Muscle of leg (tissue), 11 donors: ENCODE measurements around the gene NELFE. TPM values are rescaled to one million over a fixed set of nuclear protein-coding genes. Genes with fewer than 3 reads are reported as not detected.
"Not testable (repeated sequence)": the region's sequence is repeated elsewhere in the genome, so short reads cannot be mapped to it uniquely, and the experiment has no call there.

Source experiments
- DNase-seq: peaks from one replicate; pipeline ENCODE4 v3.0.0; 2013
- H3K27ac ChIP-seq: one replicate; pipeline ENCODE4 v1.5.1; 2013; ENCODE audit warnings: mild to moderate bottlenecking, low read length, control low read depth
- H3K27me3 ChIP-seq: one replicate; pipeline ENCODE4 v1.6.1; 2013; ENCODE audit warnings: low read length; ENCODE audit not compliant: control insufficient read depth, insufficient read depth
- H3K36me3 ChIP-seq: one replicate; pipeline ENCODE4 v1.6.1; 2013; ENCODE audit warnings: low read length; ENCODE audit not compliant: control insufficient read depth, insufficient read depth
- H3K4me1 ChIP-seq: one replicate; pipeline ENCODE4 v1.6.1; 2013; ENCODE audit warnings: low read length; ENCODE audit not compliant: control insufficient read depth, insufficient read depth
- H3K4me3 ChIP-seq: one replicate; pipeline ENCODE4 v1.5.1; 2013; ENCODE audit warnings: low read length, control low read depth
- H3K9me3 ChIP-seq: replicated peaks from 2 replicates; pipeline ENCODE4 v1.6.1; 2013; ENCODE audit warnings: low read depth, low read length; ENCODE audit not compliant: control insufficient read depth
- WGBS: methylation state at CpG from one replicate; pipeline ENCODE4 v1.1.5; 2013; ENCODE audit warnings: missing lambda C conversion rate; ENCODE audit not compliant: insufficient coverage; 5-methylcytosine and 5-hydroxymethylcytosine counted together
- polyA plus RNA-seq, 8 donors: library from polyadenylated mRNA; unstranded; fragments of 120-200 nt; gene quantifications; one replicate each; pipeline versions ENCODE4 v1.2.1 to v1.2.3, GENCODE V29; 2013; ENCODE audit warnings: inconsistent platforms in 1 of 8, low replicate concordance in 1 of 8; ENCODE audit not compliant: insufficient read length in 8 of 8, insufficient read depth in 1 of 8
- total RNA-seq: library from RNA; stranded (reverse); fragments of 120-200 nt; gene quantifications from one replicate; pipeline ENCODE4 v1.2.4, GENCODE V29; 2013

NELFE gene
- total and polyA plus RNA-seq, 9 donors = 48.9 to 72.6 (median 68.7) TPM

DNA sequence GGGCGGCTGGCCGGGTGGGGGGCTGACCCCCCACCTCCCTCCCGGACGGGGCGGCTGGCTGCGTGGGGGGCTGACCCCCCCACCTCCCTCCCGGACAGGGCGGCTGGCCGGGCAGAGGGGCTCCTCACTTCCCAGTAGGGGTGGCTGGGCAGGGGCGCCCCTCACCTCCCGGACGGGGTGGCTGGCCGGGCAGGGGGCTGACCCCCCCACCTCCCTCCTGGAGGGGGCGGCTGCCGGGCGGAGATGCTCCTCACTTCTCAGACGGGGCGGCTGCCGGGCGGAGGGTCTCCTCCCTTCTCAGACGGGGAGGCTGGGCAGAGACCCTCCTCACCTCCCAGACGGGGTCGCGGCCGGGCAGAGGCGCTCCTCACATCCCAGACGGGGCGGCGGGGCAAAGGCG, 17.3 kb upstream of the NELFE start:
- not testable (repeated sequence) for DNase-seq, H3K4me3 ChIP-seq, H3K27ac ChIP-seq, H3K27me3 ChIP-seq, H3K9me3 ChIP-seq
- Histone ChIP-seq H3K36me3 (peaks cover 14% of the 10 kb centered on the region), H3K4me1 (peaks cover 14% of the 10 kb centered on the region)
- WGBS = 100% methylated on average over 3 of the region's 30 CpGs

GRCh38 chr6:31972709-31973350, 14.1 kb upstream of the NELFE start:
- Histone ChIP-seq H3K27me3 (no peaks in the 10 kb centered on the region), H3K4me3 (peak overlapping the region; percentile 86), H3K27ac (peak overlapping the region; percentile 99), H3K9me3 (no peaks in the 10 kb centered on the region), H3K4me1 (peaks cover 21% of the 10 kb centered on the region), H3K36me3 (peaks cover 29% of the 10 kb centered on the region)
- 7% methylated on average over 17 of the region's 19 CpGs for WGBS
- peak; percentile 66 for DNase-seq

- WGBS = under 1% methylated on average over 59 of the region's 62 CpGs
- H3K9me3 ChIP-seq = no peaks in the 10 kb centered on the region
- H3K36me3 ChIP-seq = peaks cover 35% of the 10 kb centered on the region
- H3K4me1 ChIP-seq = peaks cover 21% of the 10 kb centered on the region
- H3K27ac ChIP-seq = peak within 1 kb of the TSS; percentile 99
- H3K4me3 ChIP-seq = peak within 1 kb of the TSS; percentile 86
- no peaks in the 10 kb centered on the region for H3K27me3 ChIP-seq
- peak; percentile 98 for DNase-seq
These were observed 13.4 kb upstream of the NELFE start, which contains the start of gene DXO for GRCh38 chr6:31971993-31972708. Gene DXO (minus strand): TSS chr6:31972138. CDS start chr6:31971675, 463 bp downstream.

- H3K9me3 ChIP-seq = no peaks in the 10 kb centered on the region
- peaks cover 43% of the 10 kb centered on the region for H3K36me3 ChIP-seq
- WGBS = 21% methylated on average over 16 of the region's 29 CpGs
- H3K4me1 ChIP-seq = peaks cover 21% of the 10 kb centered on the region
- peak overlapping the region; percentile 99 for H3K27ac ChIP-seq
- H3K27me3 ChIP-seq = no peaks in the 10 kb centered on the region
- DNase-seq = no peak
- peak overlapping the region; percentile 86 for H3K4me3 ChIP-seq
These were observed 12.7 kb upstream of the NELFE start for GRCh38 chr6:31971279-31971992.

DNA sequence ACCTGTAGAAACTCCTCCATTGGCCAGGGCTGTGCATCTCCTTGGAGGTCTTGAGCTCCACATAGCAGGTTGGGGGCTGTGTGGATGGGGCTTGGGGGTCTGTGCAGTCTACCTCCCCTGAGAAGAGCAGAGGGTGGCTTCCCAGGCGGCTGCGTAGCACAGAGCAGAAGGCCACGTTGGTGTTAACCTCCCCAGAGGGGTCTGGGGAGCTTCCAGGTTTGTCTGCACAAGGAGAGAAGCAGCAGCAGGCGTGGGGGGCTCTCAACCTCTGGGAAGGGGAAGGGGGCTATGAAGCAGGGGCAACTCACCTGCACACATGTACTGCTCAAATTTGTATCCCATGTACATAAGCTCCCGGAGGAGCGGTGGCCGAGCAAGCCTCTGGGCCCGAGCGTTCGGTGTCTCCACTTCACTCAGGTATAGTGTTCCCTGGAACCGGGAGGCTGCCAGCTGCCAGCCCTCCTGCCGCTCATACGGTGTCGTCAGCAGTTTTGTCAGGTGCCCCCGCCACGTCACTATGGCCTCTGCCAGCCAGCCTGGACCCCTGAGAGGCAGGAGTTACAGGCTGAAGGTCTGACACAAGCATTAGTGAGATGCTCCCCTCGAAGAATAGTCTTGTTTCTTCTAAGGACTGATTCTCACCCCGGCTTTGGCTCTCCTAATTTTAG, 12.0 kb upstream of the NELFE start:
- peak overlapping the region; percentile 86 for H3K4me3 ChIP-seq
- 76% methylated on average over 16 of the region's 18 CpGs for WGBS
- no peak for DNase-seq
- H3K27ac ChIP-seq = peak overlapping the region; percentile 99
- no peaks in the 10 kb centered on the region for H3K27me3 ChIP-seq
- H3K4me1 ChIP-seq = peaks cover 21% of the 10 kb centered on the region
- peaks cover 48% of the 10 kb centered on the region for H3K36me3 ChIP-seq
- H3K9me3 ChIP-seq = no peaks in the 10 kb centered on the region

DNA sequence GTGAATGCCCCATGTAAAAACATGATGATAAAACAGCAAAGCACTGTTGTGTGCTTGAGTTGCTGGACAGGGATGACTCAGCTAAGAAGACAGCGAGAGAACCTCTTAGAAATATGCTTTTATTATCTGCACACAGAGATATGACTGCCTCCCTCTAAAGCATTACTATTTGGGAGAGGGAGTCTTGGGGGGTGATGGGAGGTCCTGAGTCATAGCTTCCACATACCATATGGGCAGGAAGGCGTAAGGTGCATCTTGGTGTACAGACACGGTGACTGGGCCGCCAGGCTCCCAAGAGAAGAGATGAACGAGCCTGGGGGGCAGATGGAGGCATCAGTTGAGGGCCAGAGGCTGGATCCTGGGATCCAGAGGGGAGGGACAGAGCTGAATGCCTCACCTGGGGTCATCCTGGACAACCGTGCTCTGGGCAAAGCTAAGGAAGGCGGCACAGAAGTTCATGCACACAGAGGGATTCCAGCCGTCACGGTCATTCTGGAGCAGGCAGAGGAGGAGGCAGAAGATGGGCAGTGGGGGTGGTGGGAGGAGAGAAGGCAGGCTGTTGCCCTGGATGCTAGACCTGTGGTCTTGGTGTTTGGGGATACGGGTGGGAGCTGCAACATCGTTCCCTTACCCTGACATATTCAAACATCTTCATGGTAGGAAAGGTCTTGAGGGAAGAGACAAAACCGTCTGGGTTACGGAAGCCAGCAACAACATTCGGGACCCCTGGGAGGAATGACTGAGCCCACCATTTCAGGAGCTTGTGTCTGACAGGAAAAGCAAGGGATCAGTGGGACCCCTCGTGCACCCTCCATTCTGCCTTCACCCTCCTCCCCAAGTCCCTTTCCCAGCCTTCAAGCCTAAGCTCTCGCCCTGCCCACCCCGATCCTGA, 11.2 kb upstream of the NELFE start:
- no peak for DNase-seq
- no peak overlapping the region for H3K27ac ChIP-seq
- no peaks in the 10 kb centered on the region for H3K9me3 ChIP-seq
- no peaks in the 10 kb centered on the region for H3K27me3 ChIP-seq
- H3K4me3 ChIP-seq = no peak overlapping the region
- WGBS = 67% methylated on average over 6 of the region's 17 CpGs
- H3K4me1 ChIP-seq = peaks cover 21% of the 10 kb centered on the region
- H3K36me3 ChIP-seq = peaks cover 54% of the 10 kb centered on the region

DNA sequence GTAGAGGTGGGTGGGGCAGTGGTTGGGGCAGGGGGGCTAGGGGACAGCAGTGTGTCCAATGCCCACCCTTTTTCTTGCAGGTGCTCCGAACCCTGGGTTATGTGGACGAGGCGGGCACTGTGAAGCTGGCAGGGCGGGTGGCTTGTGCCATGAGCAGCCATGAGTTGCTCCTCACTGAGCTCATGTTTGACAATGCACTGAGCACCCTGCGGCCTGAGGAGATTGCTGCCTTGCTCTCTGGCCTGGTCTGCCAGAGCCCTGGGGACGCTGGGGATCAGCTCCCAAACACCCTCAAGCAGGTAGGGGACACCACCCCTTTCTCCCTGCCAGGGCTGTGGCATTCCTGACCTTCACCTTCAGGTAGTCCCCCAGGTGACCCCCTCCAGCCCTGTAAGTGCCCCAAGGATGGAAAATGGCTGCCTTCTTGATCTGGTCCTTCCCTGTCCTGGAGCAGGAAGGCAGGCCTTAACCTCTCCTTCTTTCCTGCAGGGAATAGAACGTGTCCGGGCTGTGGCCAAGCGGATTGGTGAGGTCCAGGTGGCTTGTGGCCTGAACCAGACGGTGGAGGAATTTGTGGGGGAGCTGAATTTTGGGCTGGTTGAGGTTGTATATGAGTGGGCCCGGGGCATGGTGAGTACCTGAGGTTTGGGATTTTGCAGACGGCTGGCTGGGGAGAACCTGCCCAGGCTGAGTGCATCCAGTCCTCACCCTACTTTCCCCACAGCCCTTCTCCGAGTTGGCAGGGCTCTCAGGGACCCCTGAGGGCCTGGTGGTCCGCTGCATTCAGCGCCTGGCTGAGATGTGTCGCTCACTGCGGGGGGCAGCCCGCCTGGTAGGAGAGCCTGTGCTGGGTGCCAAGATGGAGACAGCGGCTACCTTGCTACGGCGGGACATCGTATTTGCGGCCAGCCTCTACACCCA, 10.3 kb upstream of the NELFE start:
- H3K4me1 ChIP-seq = peaks cover 21% of the 10 kb centered on the region
- H3K9me3 ChIP-seq = no peaks in the 10 kb centered on the region
- no peak overlapping the region for H3K27ac ChIP-seq
- 87% methylated on average over 16 of the region's 23 CpGs for WGBS
- H3K27me3 ChIP-seq = no peaks in the 10 kb centered on the region
- H3K36me3 ChIP-seq = peaks cover 57% of the 10 kb centered on the region
- H3K4me3 ChIP-seq = no peak overlapping the region
- DNase-seq = no peak

DNA sequence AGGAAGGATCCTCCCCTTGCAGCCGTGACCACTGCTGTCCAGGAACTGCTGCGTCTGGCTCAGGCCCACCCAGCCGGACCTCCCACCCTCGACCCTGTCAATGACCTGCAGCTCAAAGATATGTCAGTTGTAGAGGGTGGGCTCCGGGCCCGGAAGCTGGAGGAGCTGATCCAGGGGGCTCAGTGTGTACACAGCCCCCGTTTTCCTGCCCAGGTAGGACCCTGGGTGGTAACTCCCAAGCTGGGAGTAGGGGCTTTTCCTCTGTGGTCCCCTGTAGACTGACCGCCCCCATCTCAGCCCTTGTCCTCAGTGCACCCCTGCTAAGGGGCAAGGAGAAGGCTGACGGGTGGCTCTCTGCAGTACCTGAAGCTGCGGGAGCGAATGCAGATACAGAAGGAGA, 9.6 kb upstream of the NELFE start:
- DNase-seq = no peak
- Histone ChIP-seq H3K9me3 (no peaks in the 10 kb centered on the region), H3K36me3 (peaks cover 64% of the 10 kb centered on the region), H3K27me3 (no peaks in the 10 kb centered on the region), H3K4me1 (peaks cover 21% of the 10 kb centered on the region), H3K27ac (no peak overlapping the region), H3K4me3 (no peak overlapping the region)
- WGBS = 93% methylated on average over 8 of the region's 11 CpGs
